GM23338 (cell line): ENCODE data around the gene CALHM2. TPM values are rescaled to one million over a fixed set of nuclear protein-coding genes. Genes with fewer than 3 reads are reported as not detected.

Experiments used
- ATAC-seq: fragments of 200-7000 bp; cut with Tn5 transposase; 3 replicates; pipeline ENCODE4 v1.9.1; 2020
- DNase-seq: peaks from one replicate; pipeline ENCODE4 v3.0.0-alpha.2; 2015; ENCODE audit warnings: low spot score
- H2AFZ ChIP-seq: fragments of 200-600 bp; sonication (generic); 2 replicates; pipeline ENCODE4 v1.8.0; 2016; ENCODE audit warnings: antibody characterized with exemption, mild to moderate bottlenecking, moderate library complexity
- H3F3A ChIP-seq: fragments of 200-600 bp; sonication (generic); replicated peaks from 2 replicates; pipeline ENCODE4 v1.8.0; 2017; ENCODE audit warnings: antibody characterized with exemption, mixed run types, low read depth
- H3K27ac ChIP-seq: fragments of 200-600 bp; sonication (generic); 2 replicates; pipeline ENCODE4 v1.6.1; 2016; ENCODE audit warnings: low read depth
- H3K27me3 ChIP-seq: fragments of 200-600 bp; sonication (generic); 2 replicates; pipeline ENCODE4 v1.8.0; 2016; ENCODE audit warnings: mild to moderate bottlenecking, mixed run types, moderate library complexity; ENCODE audit not compliant: insufficient read depth
- H3K36me3 ChIP-seq: fragments of 200-600 bp; sonication (generic); 2 replicates; pipeline ENCODE4 v1.8.0; 2016; ENCODE audit warnings: mild to moderate bottlenecking; ENCODE audit not compliant: insufficient read depth
- H3K4me1 ChIP-seq: fragments of 200-600 bp; sonication (generic); 2 replicates; pipeline ENCODE4 v1.8.0; 2016; ENCODE audit warnings: mild to moderate bottlenecking, moderate library complexity; ENCODE audit not compliant: insufficient read depth
- H3K4me2 ChIP-seq: fragments of 200-600 bp; sonication (generic); 2 replicates; pipeline ENCODE4 v1.7.1; 2017; ENCODE audit warnings: mixed run types
- H3K4me3 ChIP-seq: fragments of 200-600 bp; sonication (generic); 2 replicates; pipeline ENCODE4 v1.6.1; 2016; ENCODE audit warnings: mixed run types
- H3K79me2 ChIP-seq: fragments of 200-600 bp; sonication (generic); replicated peaks from 2 replicates; pipeline ENCODE4 v1.8.0; 2017; ENCODE audit warnings: mild to moderate bottlenecking; ENCODE audit not compliant: insufficient read depth
- H3K9me2 ChIP-seq: fragments of 200-600 bp; sonication (generic); 2 replicates; pipeline ENCODE4 v1.8.0; 2017; ENCODE audit not compliant: insufficient read depth
- H4K20me1 ChIP-seq: fragments of 200-600 bp; sonication (generic); replicated peaks from 2 replicates; pipeline ENCODE4 v1.8.0; 2017; ENCODE audit warnings: mild to moderate bottlenecking; ENCODE audit not compliant: insufficient read depth
- H3K27ac Mint-ChIP-seq: 2 replicates; pipeline ENCODE4 v1.8.0; 2020; ENCODE audit warnings: inconsistent platforms, mild to moderate bottlenecking, moderate library complexity, mixed read lengths
- H3K27me3 Mint-ChIP-seq: 3 replicates; pipeline ENCODE4 v1.8.0; 2022; ENCODE audit warnings: low read depth, mild to moderate bottlenecking, moderate library complexity, mixed read lengths, inconsistent platforms; ENCODE audit not compliant: insufficient read depth, poor library complexity
- H3K36me3 Mint-ChIP-seq: 3 replicates; pipeline ENCODE4 v1.8.0; 2021; ENCODE audit warnings: low read depth, mild to moderate bottlenecking, inconsistent platforms, moderate library complexity, mixed read lengths
- H3K4me1 Mint-ChIP-seq: 3 replicates; pipeline ENCODE4 v1.8.0; 2020; ENCODE audit warnings: mild to moderate bottlenecking, inconsistent platforms, mixed read lengths
- H3K4me3 Mint-ChIP-seq: 3 replicates; pipeline ENCODE4 v1.8.0; 2021; ENCODE audit warnings: moderate library complexity, mild to moderate bottlenecking, inconsistent platforms, mixed read lengths
- H3K9me3 Mint-ChIP-seq: 3 replicates; pipeline ENCODE4 v1.8.0; 2020; ENCODE audit warnings: moderate library complexity, mild to moderate bottlenecking, inconsistent platforms, mixed read lengths
- EZH2 ChIP-seq: fragments of 200-600 bp; sonication (generic); IDR thresholded peaks from one replicate; pipeline ENCODE4 v1.8.0; 2017; ENCODE audit warnings: antibody characterized with exemption, mild to moderate bottlenecking, low read depth; ENCODE audit not compliant: unreplicated experiment
- EZH2phosphoT487 ChIP-seq: fragments of 200-600 bp; sonication (generic); IDR thresholded peaks from one replicate; pipeline ENCODE4 v1.8.1; 2018; ENCODE audit warnings: antibody characterized with exemption; ENCODE audit not compliant: unreplicated experiment
- JUNB ChIP-seq: IDR thresholded peaks from one replicate; pipeline ENCODE4 v1.6.1; 2016; ENCODE audit warnings: antibody characterized with exemption; ENCODE audit not compliant: unreplicated experiment
- NANOG ChIP-seq: IDR thresholded peaks from 2 replicates; pipeline ENCODE4 v1.6.1; 2016; ENCODE audit warnings: antibody characterized with exemption, borderline replicate concordance
- POLR2AphosphoS5 ChIP-seq: IDR thresholded peaks from 2 replicates; pipeline ENCODE4 v1.6.1; 2016; ENCODE audit warnings: antibody characterized with exemption, low read depth
- STAT1 ChIP-seq: IDR thresholded peaks from one replicate; pipeline ENCODE4 v1.6.1; 2016; ENCODE audit warnings: antibody characterized with exemption; ENCODE audit not compliant: unreplicated experiment
- ZNF331 ChIP-seq: fragments of 250-450 bp; sonication (Bioruptor Pico); IDR thresholded peaks from 2 replicates; pipeline ENCODE4 v1.5.0; 2020; ENCODE audit warnings: low read depth, mild to moderate bottlenecking, moderate library complexity
- polyA plus RNA-seq: library from polyadenylated mRNA; unstranded; fragments of >200 nt; fragmentation: Nextera tagmentation; extraction: Ambion mirVana; gene quantifications from 2 replicates; pipeline ENCODE4 v1.2.1, GENCODE V29; 2016
- total RNA-seq: library from RNA; depleted of rRNA; stranded (reverse); fragments of >200 nt; shearing (Covaris generic); gene quantifications from 2 replicates; pipeline ENCODE4 v1.2.3, GENCODE V29; 2014
- TF ChIP-seq, protein P1 (sequence below), 2 experiments: fragments of 200-600 bp in 1 of 2; sonication (generic) in 1 of 2; conservative IDR thresholded peaks; 2 replicates each; pipeline versions ENCODE4 v1.5.1 to v1.6.1; 2016 to 2017; ENCODE audit warnings: antibody characterized with exemption in 2 of 2, low read depth in 2 of 2, mild to moderate bottlenecking in 2 of 2, moderate library complexity in 1 of 2
- TF ChIP-seq, protein P2 (sequence below): IDR thresholded peaks from one replicate; pipeline ENCODE4 v1.6.1; 2018; ENCODE audit warnings: antibody characterized with exemption; ENCODE audit not compliant: unreplicated experiment
- TF ChIP-seq, protein P3 (sequence below): IDR thresholded peaks from 2 replicates; pipeline ENCODE4 v1.6.1; 2016; ENCODE audit warnings: antibody characterized with exemption

The CALHM2 gene
- total and polyA plus RNA-seq, 2 experiments from 2014 or later: 2.1 to 2.2 TPM

DNA sequence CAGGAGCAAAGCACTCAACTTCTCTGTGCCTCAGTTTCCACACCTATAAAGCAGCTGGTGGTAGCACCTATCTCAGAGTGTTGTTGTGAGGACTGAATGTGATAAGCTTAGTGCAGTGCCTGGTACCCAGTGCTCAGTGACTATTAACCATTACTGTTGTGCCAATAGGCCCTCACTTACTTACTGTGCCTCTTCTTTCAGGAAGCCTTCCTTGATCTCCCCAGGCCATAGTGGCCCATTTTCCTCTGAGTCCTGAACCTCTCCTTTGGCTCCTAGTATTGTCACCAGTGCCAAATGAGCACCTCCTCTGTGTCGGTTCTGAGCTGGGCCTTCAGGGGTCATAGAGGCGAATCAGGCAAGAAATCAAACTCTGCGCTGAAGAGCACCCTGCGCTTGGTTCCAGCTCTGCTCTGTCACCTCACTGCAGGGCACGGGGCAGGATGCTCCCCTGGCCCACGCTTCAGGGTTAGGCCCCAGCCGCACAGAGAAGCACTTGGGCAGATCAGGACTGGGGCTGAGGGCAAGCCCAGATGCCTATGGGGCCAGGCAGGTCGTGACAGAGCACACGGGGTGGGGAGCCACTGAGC, 4.0 kb upstream of the CALHM2 start:
- Histone ChIP-seq H3K4me1 (no peaks in the 10 kb centered on the region; the same call in 1 of the 2 replicates), H3K4me3 (no peak overlapping the region), H3K27me3 (no peaks in the 10 kb centered on the region), H3K9me2 (no peaks in the 10 kb centered on the region), H3K79me2 (no peaks in the 10 kb centered on the region), H2AFZ (no peak overlapping the region), H3K27ac (no peak overlapping the region), H3K4me2 (no peak overlapping the region), H3K36me3 (no peaks in the 10 kb centered on the region), H3F3A (no peaks in the 10 kb centered on the region), H4K20me1 (no peaks in the 10 kb centered on the region)
- DNase-seq: no peak
- no peak overlapping the region for H3K4me3 Mint-ChIP-seq
- H3K27ac Mint-ChIP-seq: no peak overlapping the region
- no peaks in the 10 kb centered on the region; the same call in 2 of the 3 replicates for H3K9me3 Mint-ChIP-seq
- H3K4me1 Mint-ChIP-seq: peaks cover 9% of the 10 kb centered on the region
- H3K36me3 Mint-ChIP-seq: no peaks in the 10 kb centered on the region; the same call in 2 of the 3 replicates
- TF ChIP-seq NANOG (no peak), EZH2 (no peak), STAT1 (no peak), POLR2AphosphoS5 (no peak), JUNB (no peak), ZNF331 (CRISPR knock-in tag) (no peak), EZH2phosphoT487 (no peak)
- TF ChIP-seq, protein P1, sequence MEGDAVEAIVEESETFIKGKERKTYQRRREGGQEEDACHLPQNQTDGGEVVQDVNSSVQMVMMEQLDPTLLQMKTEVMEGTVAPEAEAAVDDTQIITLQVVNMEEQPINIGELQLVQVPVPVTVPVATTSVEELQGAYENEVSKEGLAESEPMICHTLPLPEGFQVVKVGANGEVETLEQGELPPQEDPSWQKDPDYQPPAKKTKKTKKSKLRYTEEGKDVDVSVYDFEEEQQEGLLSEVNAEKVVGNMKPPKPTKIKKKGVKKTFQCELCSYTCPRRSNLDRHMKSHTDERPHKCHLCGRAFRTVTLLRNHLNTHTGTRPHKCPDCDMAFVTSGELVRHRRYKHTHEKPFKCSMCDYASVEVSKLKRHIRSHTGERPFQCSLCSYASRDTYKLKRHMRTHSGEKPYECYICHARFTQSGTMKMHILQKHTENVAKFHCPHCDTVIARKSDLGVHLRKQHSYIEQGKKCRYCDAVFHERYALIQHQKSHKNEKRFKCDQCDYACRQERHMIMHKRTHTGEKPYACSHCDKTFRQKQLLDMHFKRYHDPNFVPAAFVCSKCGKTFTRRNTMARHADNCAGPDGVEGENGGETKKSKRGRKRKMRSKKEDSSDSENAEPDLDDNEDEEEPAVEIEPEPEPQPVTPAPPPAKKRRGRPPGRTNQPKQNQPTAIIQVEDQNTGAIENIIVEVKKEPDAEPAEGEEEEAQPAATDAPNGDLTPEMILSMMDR (conservative IDR thresholded peaks at IDR 0.05; ENCODE audit: low read depth in 2 of 2): no peak
- TF ChIP-seq, protein P2, sequence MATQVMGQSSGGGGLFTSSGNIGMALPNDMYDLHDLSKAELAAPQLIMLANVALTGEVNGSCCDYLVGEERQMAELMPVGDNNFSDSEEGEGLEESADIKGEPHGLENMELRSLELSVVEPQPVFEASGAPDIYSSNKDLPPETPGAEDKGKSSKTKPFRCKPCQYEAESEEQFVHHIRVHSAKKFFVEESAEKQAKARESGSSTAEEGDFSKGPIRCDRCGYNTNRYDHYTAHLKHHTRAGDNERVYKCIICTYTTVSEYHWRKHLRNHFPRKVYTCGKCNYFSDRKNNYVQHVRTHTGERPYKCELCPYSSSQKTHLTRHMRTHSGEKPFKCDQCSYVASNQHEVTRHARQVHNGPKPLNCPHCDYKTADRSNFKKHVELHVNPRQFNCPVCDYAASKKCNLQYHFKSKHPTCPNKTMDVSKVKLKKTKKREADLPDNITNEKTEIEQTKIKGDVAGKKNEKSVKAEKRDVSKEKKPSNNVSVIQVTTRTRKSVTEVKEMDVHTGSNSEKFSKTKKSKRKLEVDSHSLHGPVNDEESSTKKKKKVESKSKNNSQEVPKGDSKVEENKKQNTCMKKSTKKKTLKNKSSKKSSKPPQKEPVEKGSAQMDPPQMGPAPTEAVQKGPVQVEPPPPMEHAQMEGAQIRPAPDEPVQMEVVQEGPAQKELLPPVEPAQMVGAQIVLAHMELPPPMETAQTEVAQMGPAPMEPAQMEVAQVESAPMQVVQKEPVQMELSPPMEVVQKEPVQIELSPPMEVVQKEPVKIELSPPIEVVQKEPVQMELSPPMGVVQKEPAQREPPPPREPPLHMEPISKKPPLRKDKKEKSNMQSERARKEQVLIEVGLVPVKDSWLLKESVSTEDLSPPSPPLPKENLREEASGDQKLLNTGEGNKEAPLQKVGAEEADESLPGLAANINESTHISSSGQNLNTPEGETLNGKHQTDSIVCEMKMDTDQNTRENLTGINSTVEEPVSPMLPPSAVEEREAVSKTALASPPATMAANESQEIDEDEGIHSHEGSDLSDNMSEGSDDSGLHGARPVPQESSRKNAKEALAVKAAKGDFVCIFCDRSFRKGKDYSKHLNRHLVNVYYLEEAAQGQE: no peak
- TF ChIP-seq, protein P3, sequence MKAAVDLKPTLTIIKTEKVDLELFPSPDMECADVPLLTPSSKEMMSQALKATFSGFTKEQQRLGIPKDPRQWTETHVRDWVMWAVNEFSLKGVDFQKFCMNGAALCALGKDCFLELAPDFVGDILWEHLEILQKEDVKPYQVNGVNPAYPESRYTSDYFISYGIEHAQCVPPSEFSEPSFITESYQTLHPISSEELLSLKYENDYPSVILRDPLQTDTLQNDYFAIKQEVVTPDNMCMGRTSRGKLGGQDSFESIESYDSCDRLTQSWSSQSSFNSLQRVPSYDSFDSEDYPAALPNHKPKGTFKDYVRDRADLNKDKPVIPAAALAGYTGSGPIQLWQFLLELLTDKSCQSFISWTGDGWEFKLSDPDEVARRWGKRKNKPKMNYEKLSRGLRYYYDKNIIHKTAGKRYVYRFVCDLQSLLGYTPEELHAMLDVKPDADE: no peak
- H3K27me3 Mint-ChIP-seq: peaks cover 27% of the 10 kb centered on the region
- no peak for ATAC-seq
